Vagina (tissue), 2 donors: ENCODE results near the gene MAP2K2. TPM values are rescaled to one million over a fixed set of nuclear protein-coding genes. Genes with fewer than 3 reads are reported as not detected.
A peak's percentile ranks its signal among the peaks of the same experiment; 100 is the strongest.

Source experiments
- DNase-seq, 2 donors: peaks; one replicate each; pipeline ENCODE4 v3.0.0-alpha.2; 2017; ENCODE audit errors: extremely low spot score in 2 of 2
- H3K27ac ChIP-seq: fragments of 200-600 bp; sonication (generic); one replicate; pipeline ENCODE4 v1.5.1; 2019
- H3K27me3 ChIP-seq: fragments of 200-600 bp; sonication (generic); one replicate; pipeline ENCODE4 v1.5.1; 2019
- H3K36me3 ChIP-seq, 2 donors: fragments of 200-600 bp; sonication (generic); one replicate each; pipeline ENCODE4 v1.5.1; 2017 to 2019
- H3K4me1 ChIP-seq: fragments of 200-600 bp; sonication (generic); one replicate; pipeline ENCODE4 v1.5.1; 2019
- H3K4me3 ChIP-seq, 2 donors: fragments of 200-600 bp; sonication (generic); 1 replicate in 1 of 2; 2 replicates in 1 of 2; pipeline ENCODE4 v1.5.1; 2016 to 2019
- H3K9me3 ChIP-seq: fragments of 200-600 bp; sonication (generic); one replicate; pipeline ENCODE4 v1.5.1; 2019
- CTCF ChIP-seq, 3 experiments: fragments of 450-650 bp in 2 of 3; fragments of 200-600 bp in 1 of 3; sonication (generic) in 1 of 3; IDR thresholded peaks; one replicate each; pipeline ENCODE4 v1.5.1; 2017 to 2019; ENCODE audit warnings: antibody characterized with exemption in 3 of 3, mild to moderate bottlenecking in 2 of 3, moderate library complexity in 2 of 3
- POLR2A ChIP-seq, 2 donors: fragments of 450-650 bp; IDR thresholded peaks; one replicate each; pipeline ENCODE4 v1.6.1; 2017; ENCODE audit warnings: antibody characterized with exemption in 2 of 2, mild to moderate bottlenecking in 2 of 2, moderate library complexity in 2 of 2
- POLR2AphosphoS5 ChIP-seq, 2 donors: sonication (generic); formaldehyde crosslinking; IDR thresholded peaks; one replicate each; pipeline ENCODE4 v1.9.0; 2017; ENCODE audit warnings: antibody characterized with exemption in 2 of 2, mild to moderate bottlenecking in 2 of 2, low read depth in 1 of 2; ENCODE audit not compliant: insufficient read depth in 1 of 2
- intact Hi-C: fragments of 100-400 bp; cut with DNase I; formaldehyde crosslinking; loops from one replicate; pipeline ENCODE4 v1.15.1; 2023
- total RNA-seq: library from RNA; depleted of rRNA; stranded (reverse); fragments of >200 nt; gene quantifications from one replicate; pipeline ENCODE4 v1.2.3, GENCODE V29; 2016

Gene MAP2K2
- total RNA-seq, 1 donor from 2014 or later, result 104 TPM

- H3K9me3 ChIP-seq, result no peaks in the 10 kb centered on the region
- peaks cover 8% of the 10 kb centered on the region for H3K4me1 ChIP-seq
- no peak overlapping the region for H3K4me3 ChIP-seq
- DNase-seq, result no peak
- H3K36me3 ChIP-seq, result peaks cover 0 to 41% of the 10 kb centered on the region in 2 donors
- intact Hi-C loops, result no loop called here
- TF ChIP-seq POLR2A (IDR thresholded peaks at IDR 0.05) (no peak), CTCF (IDR thresholded peaks at IDR 0.05) (no peak), POLR2AphosphoS5 (IDR thresholded peaks at IDR 0.05; ENCODE audit: insufficient read depth in 1 of 2, low read depth in 1 of 2) (no peak)
- no peak overlapping the region for H3K27ac ChIP-seq
- H3K27me3 ChIP-seq, result no peaks in the 10 kb centered on the region
These were observed 22.5 kb downstream of the MAP2K2 start for GRCh38 chr19:4101496-4101770.

- no peak for TF ChIP-seq POLR2A (IDR thresholded peaks at IDR 0.05)
- no peak for TF ChIP-seq CTCF (IDR thresholded peaks at IDR 0.05)
- TF ChIP-seq POLR2AphosphoS5 (IDR thresholded peaks at IDR 0.05; ENCODE audit: insufficient read depth in 1 of 2, low read depth in 1 of 2), result no peak
- H3K27me3 ChIP-seq, result no peaks in the 10 kb centered on the region
- intact Hi-C loops, result no loop called here
- no peak overlapping the region for H3K4me3 ChIP-seq
- no peaks in the 10 kb centered on the region for H3K9me3 ChIP-seq
- DNase-seq, result no peak
- peaks cover 13% of the 10 kb centered on the region for H3K4me1 ChIP-seq
- H3K27ac ChIP-seq, result no peak overlapping the region
- H3K36me3 ChIP-seq, result peaks cover 0 to 41% of the 10 kb centered on the region in 2 donors
These were observed 23.1 kb downstream of the MAP2K2 start for GRCh38 chr19:4100647-4101495.

GRCh38 chr19:4099041-4099764, 24.7 kb downstream of the MAP2K2 start:
- no peaks in the 10 kb centered on the region for H3K27me3 ChIP-seq
- peaks cover 19% of the 10 kb centered on the region for H3K4me1 ChIP-seq
- intact Hi-C loops, result no loop called here
- no peak overlapping the region for H3K27ac ChIP-seq
- TF ChIP-seq POLR2A (IDR thresholded peaks at IDR 0.05), result no peak
- no peak for TF ChIP-seq POLR2AphosphoS5 (IDR thresholded peaks at IDR 0.05; ENCODE audit: insufficient read depth in 1 of 2, low read depth in 1 of 2)
- no peak for TF ChIP-seq CTCF (IDR thresholded peaks at IDR 0.05)
- DNase-seq, result no peak
- no peaks in the 10 kb centered on the region for H3K9me3 ChIP-seq
- peaks cover 0 to 49% of the 10 kb centered on the region in 2 donors for H3K36me3 ChIP-seq
- H3K4me3 ChIP-seq, result no peak overlapping the region

GRCh38 chr19:4098493-4098892, 25.4 kb downstream of the MAP2K2 start:
- Histone ChIP-seq H3K9me3 (no peaks in the 10 kb centered on the region), H3K36me3 (peaks cover 0 to 56% of the 10 kb centered on the region in 2 donors), H3K4me1 (peaks cover 19% of the 10 kb centered on the region), H3K27ac (no peak overlapping the region), H3K27me3 (no peaks in the 10 kb centered on the region), H3K4me3 (no peak overlapping the region)
- intact Hi-C loops, result no loop called here
- no peak for TF ChIP-seq CTCF (IDR thresholded peaks at IDR 0.05)
- no peak for TF ChIP-seq POLR2AphosphoS5 (IDR thresholded peaks at IDR 0.05; ENCODE audit: insufficient read depth in 1 of 2, low read depth in 1 of 2)
- no peak for TF ChIP-seq POLR2A (IDR thresholded peaks at IDR 0.05)
- no peak for DNase-seq

GRCh38 chr19:4097501-4097900, 26.4 kb downstream of the MAP2K2 start:
- no peak for DNase-seq
- intact Hi-C loops, result no loop called here
- H3K4me3 ChIP-seq, result no peak overlapping the region

More at GRCh38 chr19:4097501-4097900, 26.4 kb downstream of the MAP2K2 start:
- Histone ChIP-seq H3K27ac (no peak overlapping the region), H3K9me3 (no peaks in the 10 kb centered on the region), H3K27me3 (no peaks in the 10 kb centered on the region), H3K36me3 (peaks cover 0 to 59% of the 10 kb centered on the region in 2 donors), H3K4me1 (peaks cover 19% of the 10 kb centered on the region)
- no peak for TF ChIP-seq CTCF (IDR thresholded peaks at IDR 0.05)
- no peak for TF ChIP-seq POLR2A (IDR thresholded peaks at IDR 0.05)
- TF ChIP-seq POLR2AphosphoS5 (IDR thresholded peaks at IDR 0.05; ENCODE audit: insufficient read depth in 1 of 2, low read depth in 1 of 2), result peak in 1 of 2 donors; percentile 60
